ENCODE results near the gene TUB.

DNA sequence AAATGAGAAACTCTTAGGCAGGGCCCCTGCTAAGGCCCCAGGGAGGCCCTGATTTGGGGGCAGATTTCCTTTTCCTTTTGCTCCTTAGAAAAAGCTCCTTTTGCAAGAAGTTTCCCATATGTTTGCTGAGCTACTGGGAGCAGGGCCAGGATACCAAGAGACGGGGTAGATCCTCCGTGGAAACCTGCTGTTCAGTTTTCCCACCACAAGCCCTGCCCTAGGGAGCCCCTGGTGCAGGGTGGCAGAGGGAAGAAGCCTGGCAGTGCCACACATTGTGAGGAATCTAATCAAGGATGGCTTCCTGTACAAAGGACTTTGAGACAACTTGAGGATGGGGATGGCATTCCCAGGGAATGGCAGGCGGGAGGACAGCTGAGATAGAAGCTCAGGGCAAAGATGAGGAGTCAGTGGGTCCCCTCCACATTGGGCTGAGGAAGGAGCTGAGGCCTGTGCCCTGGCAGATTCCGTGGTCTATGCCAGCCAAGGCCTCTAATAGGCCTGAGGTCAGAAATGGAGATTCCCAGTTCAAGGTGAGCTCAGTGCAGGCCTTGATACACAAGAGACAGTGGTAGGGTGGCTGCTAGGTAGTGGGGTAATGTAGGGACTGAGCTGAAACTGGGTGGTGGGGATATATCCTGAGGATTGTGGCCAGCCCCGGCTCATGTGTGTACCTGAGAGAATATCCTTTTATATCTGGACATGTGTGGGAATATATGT is 15.0 kb downstream of the TUB start:
- TF ChIP-seq, protein P1, sequence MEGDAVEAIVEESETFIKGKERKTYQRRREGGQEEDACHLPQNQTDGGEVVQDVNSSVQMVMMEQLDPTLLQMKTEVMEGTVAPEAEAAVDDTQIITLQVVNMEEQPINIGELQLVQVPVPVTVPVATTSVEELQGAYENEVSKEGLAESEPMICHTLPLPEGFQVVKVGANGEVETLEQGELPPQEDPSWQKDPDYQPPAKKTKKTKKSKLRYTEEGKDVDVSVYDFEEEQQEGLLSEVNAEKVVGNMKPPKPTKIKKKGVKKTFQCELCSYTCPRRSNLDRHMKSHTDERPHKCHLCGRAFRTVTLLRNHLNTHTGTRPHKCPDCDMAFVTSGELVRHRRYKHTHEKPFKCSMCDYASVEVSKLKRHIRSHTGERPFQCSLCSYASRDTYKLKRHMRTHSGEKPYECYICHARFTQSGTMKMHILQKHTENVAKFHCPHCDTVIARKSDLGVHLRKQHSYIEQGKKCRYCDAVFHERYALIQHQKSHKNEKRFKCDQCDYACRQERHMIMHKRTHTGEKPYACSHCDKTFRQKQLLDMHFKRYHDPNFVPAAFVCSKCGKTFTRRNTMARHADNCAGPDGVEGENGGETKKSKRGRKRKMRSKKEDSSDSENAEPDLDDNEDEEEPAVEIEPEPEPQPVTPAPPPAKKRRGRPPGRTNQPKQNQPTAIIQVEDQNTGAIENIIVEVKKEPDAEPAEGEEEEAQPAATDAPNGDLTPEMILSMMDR (IDR thresholded peaks at IDR 0.05), result no peak
- TF ChIP-seq EZH2 (IDR thresholded peaks at IDR 0.05; ENCODE audit: borderline replicate concordance, insufficient read depth, low read depth, low read length, poor library complexity, severe bottlenecking), result no peak

All from B cell (primary cell).